Body of pancreas (tissue), 4 donors: ENCODE measurements around the gene ADAMTSL2. TPM values are rescaled to one million over a fixed set of nuclear protein-coding genes. Genes with fewer than 3 reads are reported as not detected.
A peak's percentile ranks its signal among the peaks of the same experiment; 100 is the strongest.

Experiments used
- ATAC-seq: fragments of 150-250 bp; one replicate; pipeline ENCODE4 v1.9.1; 2016
- DNase-seq, 4 donors: peaks; one replicate each; pipeline ENCODE4 v3.0.0-alpha.2; 2019
- H3K27ac ChIP-seq, 4 donors: fragments of 200-600 bp; sonication (generic); 1 replicate in 3 of 4; 2 replicates in 1 of 4; pipeline versions ENCODE4 v1.5.1 to v1.6.1; 2016 to 2019; ENCODE audit warnings: mild to moderate bottlenecking in 1 of 4, mixed read lengths in 1 of 4, moderate library complexity in 1 of 4
- H3K27me3 ChIP-seq, 2 donors: fragments of 200-600 bp; sonication (generic); one replicate each; pipeline ENCODE4 v1.6.0; 2016; ENCODE audit warnings: mild to moderate bottlenecking in 1 of 2
- H3K36me3 ChIP-seq, 2 donors: fragments of 200-600 bp; sonication (generic); replicated peaks in 1 of 2; 2 replicates each; pipeline ENCODE4 v1.5.1; 2016; ENCODE audit warnings: low read depth in 2 of 2; ENCODE audit not compliant: insufficient read depth in 1 of 2
- H3K4me1 ChIP-seq: fragments of 200-600 bp; sonication (generic); one replicate; pipeline ENCODE4 v1.6.0; 2016
- H3K4me3 ChIP-seq, 2 donors: fragments of 200-600 bp; sonication (generic); 1 replicate in 1 of 2; 2 replicates in 1 of 2; pipeline ENCODE4 v1.5.1; 2016 to 2019
- H3K9me3 ChIP-seq, 3 donors: fragments of 200-600 bp; sonication (generic); 1 replicate in 2 of 3; 2 replicates in 1 of 3; pipeline ENCODE4 v1.5.1; 2016
- CTCF ChIP-seq, 7 experiments: fragments of 450-650 bp in 4 of 7; fragments of 200-600 bp in 3 of 7; sonication (generic) in 3 of 7; IDR thresholded peaks; one replicate each; pipeline ENCODE4 v1.5.1; 2016 to 2019; ENCODE audit warnings: antibody characterized with exemption in 7 of 7
- POLR2A ChIP-seq, 3 donors: fragments of 450-650 bp; IDR thresholded peaks; one replicate each; pipeline ENCODE4 v1.6.1; 2016; ENCODE audit warnings: antibody characterized with exemption in 3 of 3, mild to moderate bottlenecking in 2 of 3
- WGBS, 2 donors: methylation state at CpG; one replicate each; pipeline ENCODE4 v1.1.5; 2017; 5-methylcytosine and 5-hydroxymethylcytosine counted together
- intact Hi-C: fragments of 100-400 bp; cut with DNase I; formaldehyde crosslinking; loops from one replicate; pipeline ENCODE4 v1.15.1; 2023
- total RNA-seq, 2 donors: library from RNA; depleted of rRNA; stranded (reverse); fragments of >200 nt; gene quantifications; one replicate each; pipeline ENCODE4 v1.1.0, GENCODE V29; 2016

ADAMTSL2 gene
- total RNA-seq, 2 donors from 2014 or later, result 4.2 to 21.8 TPM

GRCh38 chr9:133492061-133493021 lies 42.2 kb upstream of the ADAMTSL2 start:
- peak overlapping the region in 3 of 4 donors; percentile 21 to 62 (median 39) for H3K27ac ChIP-seq
- no peaks in the 10 kb centered on the region for H3K27me3 ChIP-seq
- 67 to 69% methylated on average over 10 to 31 of the region's 33 CpGs for WGBS, 2 donors
- ATAC-seq (peak; percentile 40), DNase-seq (no peak)
- peaks cover 9% of the 10 kb centered on the region for H3K4me1 ChIP-seq
- H3K4me3 ChIP-seq, result no peak overlapping the region
- TF ChIP-seq CTCF (IDR thresholded peaks at IDR 0.05) (no peak), POLR2A (IDR thresholded peaks at IDR 0.05) (no peak)
- intact Hi-C loops, result loop anchor here (10.0 kb wide), 1 partner anchor 478 kb away; no protein-coding TSS in a partner anchor
- H3K9me3 ChIP-seq, result no peaks in the 10 kb centered on the region
- no peaks in the 10 kb centered on the region for H3K36me3 ChIP-seq

GRCh38 chr9:133493428-133493827 lies 41.1 kb upstream of the ADAMTSL2 start:
- intact Hi-C loops, result loop anchor here (10.0 kb wide), 1 partner anchor 479 kb away; no protein-coding TSS in a partner anchor
- Histone ChIP-seq H3K4me3 (no peak overlapping the region), H3K27ac (peak overlapping the region in 1 of 4 donors; percentile 62), H3K4me1 (peaks cover 9% of the 10 kb centered on the region), H3K9me3 (no peaks in the 10 kb centered on the region), H3K36me3 (no peaks in the 10 kb centered on the region), H3K27me3 (no peaks in the 10 kb centered on the region)
- TF ChIP-seq POLR2A (IDR thresholded peaks at IDR 0.05) (no peak), CTCF (IDR thresholded peaks at IDR 0.05) (no peak)
- no peak for DNase-seq
- no peak for ATAC-seq
- WGBS, 2 donors, result 58 to 60% methylated on average over 1 to 11 of the region's 11 CpGs

GRCh38 chr9:133493845-133494540 lies 40.5 kb upstream of the ADAMTSL2 start:
- WGBS, 2 donors, result 82 to 87% methylated on average over 18 to 22 of the region's 23 CpGs
- H3K27me3 ChIP-seq, result no peaks in the 10 kb centered on the region
- H3K4me1 ChIP-seq, result peaks cover 9% of the 10 kb centered on the region
- no peak overlapping the region for H3K27ac ChIP-seq
- no peak for ATAC-seq
- DNase-seq, result no peak
- TF ChIP-seq POLR2A (IDR thresholded peaks at IDR 0.05) (no peak), CTCF (IDR thresholded peaks at IDR 0.05) (no peak)
- H3K4me3 ChIP-seq, result no peak overlapping the region
- H3K9me3 ChIP-seq, result no peaks in the 10 kb centered on the region
- H3K36me3 ChIP-seq, result no peaks in the 10 kb centered on the region
- intact Hi-C loops, result loop anchor here (10.0 kb wide), 1 partner anchor 479 kb away; no protein-coding TSS in a partner anchor

GRCh38 chr9:133494636-133495326 lies 39.7 kb upstream of the ADAMTSL2 start:
- DNase-seq (no peak), ATAC-seq (no peak)
- Histone ChIP-seq H3K9me3 (no peaks in the 10 kb centered on the region), H3K27me3 (no peaks in the 10 kb centered on the region), H3K4me1 (peaks cover 9% of the 10 kb centered on the region), H3K36me3 (no peaks in the 10 kb centered on the region), H3K4me3 (no peak overlapping the region), H3K27ac (no peak overlapping the region)
- 78 to 82% methylated on average over 3 to 12 of the region's 24 CpGs for WGBS, 2 donors
- intact Hi-C loops, result loop anchor here (10.0 kb wide), 1 partner anchor 480 kb away; no protein-coding TSS in a partner anchor
- TF ChIP-seq CTCF (IDR thresholded peaks at IDR 0.05) (no peak), POLR2A (IDR thresholded peaks at IDR 0.05) (no peak)
